HepG2 (cell line): ENCODE measurements around the gene KCNQ1OT1. TPM values are rescaled to one million over a fixed set of nuclear protein-coding genes. Genes with fewer than 3 reads are reported as not detected.
A peak's percentile ranks its signal among the peaks of the same experiment; 100 is the strongest.

Experiments
- ATAC-seq: fragments of 200-7000 bp; cut with Tn5 transposase; 3 replicates; pipeline ENCODE4 v1.9.1; 2020; ENCODE audit warnings: mild to moderate bottlenecking, moderate library complexity
- BruUV-seq: library from RNA; stranded (reverse); fragments of 400-500 nt; replicated peaks from 2 replicates; lab custom pipeline; 2021; lab: Mats Ljungman, UMichigan
- CTCF ChIA-PET: fragments of 300-600 bp; formaldehyde crosslinking; extraction: SDS; loops from one replicate; lab custom pipeline; 2021; ENCODE audit warnings: low total read pairs, inconsistent platforms, low intra/inter-chr PET ratio; lab: Yijun Ruan, JAX
- POLR2A ChIA-PET: fragments of 350-600 bp; sonication (Branson Sonifier 250); formaldehyde crosslinking; loops from one replicate; lab custom pipeline; 2020; ENCODE audit warnings: antibody characterized with exemption, inconsistent platforms; lab: Yijun Ruan, JAX
- DNase-seq: peaks from one replicate; pipeline ENCODE4 v3.0.0-alpha.2; 2015; ENCODE audit warnings: low spot score
- FAIRE-seq: peaks from 3 replicates; lab custom pipeline; 2011; peaks lifted over from hg19 to GRCh38; lab: Jason Lieb, UNC
- H2AFZ ChIP-seq: one replicate; pipeline ENCODE4 v1.6.1; 2011; ENCODE audit warnings: low read length, inconsistent platforms
- H3K27ac ChIP-seq: fragments of 300-600 bp; 3 replicates; pipeline ENCODE4 v1.8.0; 2011; ENCODE audit warnings: mixed run types, mild to moderate bottlenecking, mixed read lengths, low read length, inconsistent platforms; ENCODE audit not compliant: insufficient read depth; ENCODE audit errors: extremely low read length
- H3K27me3 ChIP-seq, 2 experiments: fragments of 200-600 bp in 1 of 2; 2 replicates in 1 of 2; 3 replicates in 1 of 2; pipeline versions ENCODE4 v1.6.0 to v1.8.0; 2011; ENCODE audit warnings: low read length in 2 of 2, mild to moderate bottlenecking in 2 of 2, moderate library complexity in 2 of 2, inconsistent platforms in 1 of 2; ENCODE audit not compliant: insufficient read depth in 2 of 2, control insufficient read depth in 1 of 2
- H3K36me3 ChIP-seq, 2 experiments: fragments of 200-600 bp in 1 of 2; replicated peaks in 1 of 2; 2 replicates in 1 of 2; 3 replicates in 1 of 2; pipeline versions ENCODE4 v1.5.1 to v1.8.0; 2011; ENCODE audit warnings: low read length in 2 of 2, inconsistent platforms in 1 of 2; ENCODE audit not compliant: insufficient read depth in 2 of 2, control insufficient read depth in 1 of 2
- H3K4me1 ChIP-seq: 2 replicates; pipeline ENCODE4 v1.5.1; 2012; ENCODE audit warnings: low read length, inconsistent platforms; ENCODE audit not compliant: insufficient read depth
- H3K4me2 ChIP-seq: 2 replicates; pipeline ENCODE4 v1.6.0; 2011; ENCODE audit warnings: low read depth, low read length, inconsistent platforms
- H3K4me3 ChIP-seq, 3 experiments: fragments of 200-600 bp in 1 of 3; sonication (generic), shearing (Covaris generic) in 1 of 3; replicated peaks in 1 of 3; 2 replicates each; pipeline ENCODE4 v1.5.1; 2011 to 2016; ENCODE audit warnings: low read length in 3 of 3, inconsistent platforms in 2 of 3, low read depth in 2 of 3, mild to moderate bottlenecking in 2 of 3, control low read depth in 1 of 3, mixed read lengths in 1 of 3; ENCODE audit not compliant: insufficient read depth in 1 of 3
- H3K79me2 ChIP-seq: one replicate; pipeline ENCODE4 v1.6.1; 2011; ENCODE audit warnings: low read length, inconsistent platforms; ENCODE audit not compliant: insufficient read depth
- H3K9ac ChIP-seq: 2 replicates; pipeline ENCODE4 v1.6.0; 2011; ENCODE audit warnings: mild to moderate bottlenecking, low read depth, low read length, inconsistent platforms; ENCODE audit not compliant: insufficient read depth
- H3K9me3 ChIP-seq: 2 replicates; pipeline ENCODE4 v1.5.1; 2012; ENCODE audit warnings: mild to moderate bottlenecking, low read length
- H4K20me1 ChIP-seq: 2 replicates; pipeline ENCODE4 v1.6.0; 2011; ENCODE audit warnings: inconsistent platforms, mild to moderate bottlenecking, low read length, moderate library complexity; ENCODE audit not compliant: insufficient read depth
- CHD4 ChIP-seq: fragments of 200-600 bp; sonication (generic); IDR thresholded peaks from 2 replicates; pipeline ENCODE4 v1.7.0; 2017; ENCODE audit warnings: mild to moderate bottlenecking, low read length, borderline replicate concordance
- ZNF207 ChIP-seq: fragments of 450-650 bp; IDR thresholded peaks from 2 replicates; pipeline ENCODE4 v1.6.1; 2016; ENCODE audit warnings: antibody characterized with exemption, borderline replicate concordance
- WGBS: methylation state at CpG from one replicate; pipeline ENCODE4 v1.1.6; 2017; ENCODE audit warnings: low lambda C conversion rate; 5-methylcytosine and 5-hydroxymethylcytosine counted together
- in situ Hi-C: cut with HindIII; loops from 2 replicates; pipeline ENCODE4 v1.10.0; 2017; ENCODE audit warnings: low pct_unique_long_range_greater_than_20kb; ENCODE audit not compliant: extremely low pct_ligation_motif_present
- intact Hi-C: fragments of 100-400 bp; cut with micrococcal nuclease; formaldehyde crosslinking; loops from one replicate; pipeline ENCODE4 v1.10.0; 2022; ENCODE audit not compliant: unreplicated experiment
- polyA plus RNA-seq, 8 experiments: library from polyadenylated mRNA; depleted of rRNA in 3 of 8; stranded (reverse) in 7 of 8; unstranded in 1 of 8; fragments of >200 nt; fragmentation: Illumina TruSeq in 4 of 8; extraction: Trizol in 4 of 8; gene quantifications; 2 replicates each; pipeline versions ENCODE4 v1.2.1 to v1.2.3, GENCODE V29; 2011 to 2016; ENCODE audit warnings: low read depth in 4 of 8, missing spikeins in 1 of 8, mixed read lengths in 1 of 8; ENCODE audit not compliant: insufficient read depth in 1 of 8
- total RNA-seq, 5 experiments: library from RNA; depleted of rRNA; stranded (reverse); fragments of >200 nt; fragmentation: Illumina TruSeq; extraction: Trizol; gene quantifications; 2 replicates each; pipeline ENCODE4 v1.2.3, GENCODE V29; 2016; ENCODE audit warnings: low read depth in 1 of 5
- TF ChIP-seq, protein P1 (sequence below): sonication (generic); formaldehyde crosslinking; conservative IDR thresholded peaks from 2 replicates; pipeline ENCODE4 v1.4.0; 2020; ENCODE audit warnings: missing genetic modification reagents

KCNQ1OT1 gene
- total and polyA plus RNA-seq, 2 of the 13 experiments (the other 11 are each of a cell fraction or from before 2014, with no cell fraction given) = 1.3 to 18.9 TPM

DNA sequence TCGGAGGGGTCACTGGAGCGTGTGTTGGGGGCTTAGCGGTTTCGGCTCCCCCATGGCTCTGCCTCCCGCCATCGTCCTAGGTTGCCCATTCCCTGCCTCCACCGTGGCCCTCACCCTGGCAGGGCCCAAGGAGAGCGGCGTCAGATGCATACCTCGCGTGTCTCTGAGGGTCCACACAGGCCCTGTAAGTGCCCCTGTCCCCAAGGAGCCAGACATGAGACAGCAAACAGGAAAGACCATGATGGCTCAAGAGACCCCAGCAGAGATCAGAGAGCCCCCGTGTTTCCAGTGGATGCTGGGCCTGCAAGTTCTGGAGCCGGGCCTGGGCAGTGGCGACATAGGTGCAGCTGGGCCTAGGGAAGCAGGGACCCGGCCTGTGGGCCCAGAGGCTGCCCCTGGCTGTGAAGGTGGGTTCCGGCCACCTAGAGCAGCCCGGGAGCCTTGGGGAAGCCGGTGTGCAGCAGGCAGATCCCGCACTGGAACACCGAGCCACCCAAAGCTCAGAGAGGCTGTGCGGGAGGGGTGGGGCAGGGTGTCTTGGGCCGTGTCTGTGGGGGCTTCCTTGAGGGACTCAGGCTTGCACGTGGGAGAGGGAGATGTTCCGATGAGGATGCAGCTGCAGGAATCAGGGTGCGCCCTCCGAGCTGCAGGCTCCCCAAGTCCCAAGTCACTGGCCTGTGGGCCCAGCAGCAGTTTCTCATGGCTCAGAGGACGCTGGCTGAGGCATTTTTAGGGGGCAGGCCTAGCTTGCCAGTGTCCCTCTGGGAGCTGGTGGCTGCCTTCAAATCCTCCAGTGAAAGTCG lies 126.4 kb downstream of the KCNQ1OT1 start (continued):
- TF ChIP-seq, protein P1, sequence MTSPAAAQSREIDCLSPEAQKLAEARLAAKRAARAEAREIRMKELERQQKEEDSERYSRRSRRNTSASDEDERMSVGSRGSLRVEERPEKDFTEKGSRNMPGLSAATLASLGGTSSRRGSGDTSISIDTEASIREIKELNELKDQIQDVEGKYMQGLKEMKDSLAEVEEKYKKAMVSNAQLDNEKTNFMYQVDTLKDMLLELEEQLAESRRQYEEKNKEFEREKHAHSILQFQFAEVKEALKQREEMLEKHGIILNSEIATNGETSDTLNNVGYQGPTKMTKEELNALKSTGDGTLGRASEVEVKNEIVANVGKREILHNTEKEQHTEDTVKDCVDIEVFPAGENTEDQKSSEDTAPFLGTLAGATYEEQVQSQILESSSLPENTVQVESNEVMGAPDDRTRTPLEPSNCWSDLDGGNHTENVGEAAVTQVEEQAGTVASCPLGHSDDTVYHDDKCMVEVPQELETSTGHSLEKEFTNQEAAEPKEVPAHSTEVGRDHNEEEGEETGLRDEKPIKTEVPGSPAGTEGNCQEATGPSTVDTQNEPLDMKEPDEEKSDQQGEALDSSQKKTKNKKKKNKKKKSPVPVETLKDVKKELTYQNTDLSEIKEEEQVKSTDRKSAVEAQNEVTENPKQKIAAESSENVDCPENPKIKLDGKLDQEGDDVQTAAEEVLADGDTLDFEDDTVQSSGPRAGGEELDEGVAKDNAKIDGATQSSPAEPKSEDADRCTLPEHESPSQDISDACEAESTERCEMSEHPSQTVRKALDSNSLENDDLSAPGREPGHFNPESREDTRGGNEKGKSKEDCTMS (CRISPR knock-in tag) = no peak
- TF ChIP-seq, all 625 proteins: peak for 0

DNA sequence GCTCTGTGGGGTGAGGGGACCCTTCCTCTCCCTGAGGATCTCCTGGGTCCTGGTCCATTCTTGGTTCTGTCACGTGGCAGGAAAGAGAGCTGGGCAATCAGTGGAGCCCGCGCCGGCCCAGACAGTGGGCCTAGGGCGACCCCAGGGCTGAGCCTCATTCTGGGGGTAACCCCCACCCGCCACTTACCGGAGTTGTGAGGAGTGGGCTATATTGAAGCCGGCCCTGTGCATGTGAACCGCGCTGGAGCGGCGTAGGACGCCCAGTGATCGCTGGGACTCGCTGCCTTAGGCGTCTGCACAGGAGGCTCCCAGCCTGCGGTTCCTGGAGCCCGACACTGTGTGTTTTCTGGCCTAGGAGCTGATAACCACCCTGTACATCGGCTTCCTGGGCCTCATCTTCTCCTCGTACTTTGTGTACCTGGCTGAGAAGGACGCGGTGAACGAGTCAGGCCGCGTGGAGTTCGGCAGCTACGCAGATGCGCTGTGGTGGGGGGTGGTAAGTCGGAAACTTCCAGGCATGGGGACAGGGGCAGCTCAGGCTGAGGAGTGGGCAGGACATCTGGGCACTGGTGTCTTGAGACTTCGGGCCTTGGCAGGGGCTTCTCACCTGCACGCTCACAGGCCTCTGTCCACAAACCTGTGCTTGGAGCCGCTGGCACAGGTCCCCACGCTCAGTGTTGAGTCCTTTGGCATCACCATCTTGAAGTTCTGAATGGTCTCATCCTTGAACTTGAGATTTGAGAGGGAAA lies 127.1 kb downstream of the KCNQ1OT1 start:
- no peak for FAIRE-seq

More for the DNA sequence above, 127.1 kb downstream of the KCNQ1OT1 start:
- H3K27me3 ChIP-seq = peaks cover 15 to 57% of the 10 kb centered on the region in 2 experiments
- DNase-seq = no peak
- TF ChIP-seq CHD4 (no peak), ZNF207 (no peak)
- WGBS = 60% methylated on average over 28 of the region's 33 CpGs
- no peak overlapping the region for H3K4me3 ChIP-seq
- ChIA-PET CTCF (no interaction called here), POLR2A (no interaction called here)
- no peak overlapping the region for H3K4me2 ChIP-seq
- H3K9me3 ChIP-seq = no peaks in the 10 kb centered on the region
- no peaks in the 10 kb centered on the region for H3K79me2 ChIP-seq
- peaks cover 10% of the 10 kb centered on the region for H3K4me1 ChIP-seq
- peak; percentile 14; the same call in 1 of the 3 replicates for ATAC-seq
- H3K9ac ChIP-seq = no peak overlapping the region
- H2AFZ ChIP-seq = no peak overlapping the region
- H3K27ac ChIP-seq = no peak overlapping the region
- no peaks in the 10 kb centered on the region for H3K36me3 ChIP-seq
- no TSS peak for BruUV-seq
- in situ Hi-C loops = no loop called here
- H4K20me1 ChIP-seq = no peaks in the 10 kb centered on the region
- intact Hi-C loops = no loop called here
